ENCODE data around the gene TTLL3. TPM values are rescaled to one million over a fixed set of nuclear protein-coding genes. Genes with fewer than 3 reads are reported as not detected.

The TTLL3 gene
- total and polyA plus RNA-seq, 2 of the 4 experiments (the other 2 are of a cell fraction), result 6.8 to 43.4 TPM

DNA sequence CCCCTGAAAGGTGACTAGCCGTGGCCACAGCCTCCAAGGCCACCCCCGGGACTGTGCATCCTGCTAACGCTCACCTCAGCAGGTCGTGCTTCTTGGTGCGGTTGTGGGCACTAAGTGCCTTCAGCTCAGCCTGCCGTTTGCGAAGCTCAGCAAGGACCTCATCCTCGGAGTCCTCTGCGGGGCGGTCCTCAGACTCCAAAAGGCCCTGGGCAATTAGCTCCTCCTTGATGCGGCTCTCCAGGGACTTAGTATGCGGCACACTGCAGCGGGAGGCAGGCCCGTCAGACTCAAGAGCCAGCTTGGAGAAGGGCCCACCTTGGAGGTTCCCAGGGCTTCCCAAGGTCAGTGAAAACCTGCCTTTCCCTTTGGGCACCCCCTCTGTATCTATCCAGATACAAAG lies 26.1 kb upstream of the TTLL3 start:
- ATAC-seq (ENCODE audit: low read depth) (no peak), DNase-seq (no peak)
- POLR2A ChIA-PET (ENCODE audit: unreplicated experiment), result no interaction called here
- Histone ChIP-seq H3K56ac (ENCODE audit: extremely low read depth, insufficient read depth, low read length) (no peak overlapping the region), H3K4ac (ENCODE audit: low read depth, low read length) (no peak overlapping the region), H3K79me1 (ENCODE audit: low read depth in 1 of 2, low read length in 2 of 2) (peaks cover 7% of the 10 kb centered on the region in 2 experiments; a peak in 3 of 4 replicates), H3K18ac (ENCODE audit: low read depth, low read length) (no peak overlapping the region), H3K4me2 (ENCODE audit: low read depth, low read length) (no peak overlapping the region), H2AFZ (replicated peaks; ENCODE audit: low read length, poor library complexity) (no peak overlapping the region), H3K27me3 (ENCODE audit: control insufficient read depth, insufficient read depth, low read length) (no peaks in the 10 kb centered on the region), H3K9ac (ENCODE audit: low read depth, low read length) (no peak overlapping the region), H3K23ac (ENCODE audit: low read depth, low read length) (no peak overlapping the region), H3K4me1 (ENCODE audit: control insufficient read depth, insufficient read depth, low read length) (no peaks in the 10 kb centered on the region), H3K4me3 (ENCODE audit: insufficient read depth, low read depth, low read length) (no peak overlapping the region), H4K91ac (ENCODE audit: insufficient read depth, low read depth, low read length) (no peak overlapping the region), H2BK5ac (ENCODE audit: low read depth, low read length, poor library complexity, severe bottlenecking) (no peak overlapping the region), H2BK120ac (ENCODE audit: low read depth, low read length) (no peak overlapping the region), H4K8ac (ENCODE audit: low read depth in 2 of 2, low read length in 2 of 2) (no peak overlapping the region), H2BK20ac (ENCODE audit: low read depth, low read length) (no peak overlapping the region), H3K9me1 (ENCODE audit: insufficient read depth, low read length) (0 out of 2 replicates have a peak, but pooled peaks cover 5% of the 10 kb centered on the region), H4K20me1 (ENCODE audit: insufficient read depth, low read length) (no peaks in the 10 kb centered on the region), H2AK5ac (ENCODE audit: low read depth, low read length) (no peak overlapping the region), H2AK9ac (replicated peaks; ENCODE audit: low read depth, low read length, poor library complexity) (no peak overlapping the region), H3K9me3 (ENCODE audit: control insufficient read depth, insufficient read depth, low read length) (no peaks in the 10 kb centered on the region), H3K27ac (ENCODE audit: insufficient read depth, low read length) (no peak overlapping the region), H2BK15ac (ENCODE audit: low read depth, low read length) (no peak overlapping the region), H3K14ac (replicated peaks; ENCODE audit: low read depth, low read length) (no peak overlapping the region), H4K5ac (ENCODE audit: low read depth, low read length) (no peak overlapping the region), H3K36me3 (ENCODE audit: control insufficient read depth, insufficient read depth, low read length) (peaks cover 49% of the 10 kb centered on the region)
- WGBS, 2 experiments (ENCODE audit: extremely low coverage in 2 of 2, insufficient read length in 1 of 2), result 90% methylated on average over 9 of the region's 14 CpGs; no CpG with 5 or more reads in 1 of the 2 experiments
- dilution Hi-C loops (cut with HindIII; ENCODE audit: low sequenced_read_pairs, unreplicated experiment) (no loop called here), in situ Hi-C loops (cut with MboI; ENCODE audit: low sequenced_read_pairs) (no loop called here), intact Hi-C loops (cut with micrococcal nuclease) (no loop called here)
- BruUV-seq (replicated peaks), result no TSS peak
- TF ChIP-seq, protein P1, sequence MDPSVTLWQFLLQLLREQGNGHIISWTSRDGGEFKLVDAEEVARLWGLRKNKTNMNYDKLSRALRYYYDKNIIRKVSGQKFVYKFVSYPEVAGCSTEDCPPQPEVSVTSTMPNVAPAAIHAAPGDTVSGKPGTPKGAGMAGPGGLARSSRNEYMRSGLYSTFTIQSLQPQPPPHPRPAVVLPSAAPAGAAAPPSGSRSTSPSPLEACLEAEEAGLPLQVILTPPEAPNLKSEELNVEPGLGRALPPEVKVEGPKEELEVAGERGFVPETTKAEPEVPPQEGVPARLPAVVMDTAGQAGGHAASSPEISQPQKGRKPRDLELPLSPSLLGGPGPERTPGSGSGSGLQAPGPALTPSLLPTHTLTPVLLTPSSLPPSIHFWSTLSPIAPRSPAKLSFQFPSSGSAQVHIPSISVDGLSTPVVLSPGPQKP (IDR thresholded peaks at IDR 0.05; ENCODE audit: borderline replicate concordance, low read depth, low read length), result no peak
- TF ChIP-seq CEBPB (IDR thresholded peaks at IDR 0.05; ENCODE audit: low read depth, low read length) (no peak), RAD21 (IDR thresholded peaks at IDR 0.05; ENCODE audit: low read length) (no peak), SMC3 (IDR thresholded peaks at IDR 0.05; ENCODE audit: low read depth, low read length) (no peak), RCOR1 (IDR thresholded peaks at IDR 0.05; ENCODE audit: insufficient replicate concordance, low read length) (no peak), POLR2A (IDR thresholded peaks at IDR 0.05; ENCODE audit: low read depth, low read length) (no peak), RFX5 (IDR thresholded peaks at IDR 0.05; ENCODE audit: low read depth, low read length) (no peak), CHD1 (IDR thresholded peaks at IDR 0.05; ENCODE audit: low read depth, low read length) (no peak), BHLHE40 (IDR thresholded peaks at IDR 0.05; ENCODE audit: low read depth, low read length) (no peak), FOS (IDR thresholded peaks at IDR 0.05; ENCODE audit: low read depth, low read length) (no peak), MXI1 (IDR thresholded peaks at IDR 0.05; ENCODE audit: borderline replicate concordance, low read depth, low read length) (no peak), MAFK (IDR thresholded peaks at IDR 0.05; ENCODE audit: low read depth, low read length) (no peak), MAZ (IDR thresholded peaks at IDR 0.05; ENCODE audit: borderline replicate concordance, low read depth, low read length) (no peak), NFE2L2 (IDR thresholded peaks at IDR 0.05; ENCODE audit: low read depth, low read length) (no peak)
- TF ChIP-seq, protein P2, sequence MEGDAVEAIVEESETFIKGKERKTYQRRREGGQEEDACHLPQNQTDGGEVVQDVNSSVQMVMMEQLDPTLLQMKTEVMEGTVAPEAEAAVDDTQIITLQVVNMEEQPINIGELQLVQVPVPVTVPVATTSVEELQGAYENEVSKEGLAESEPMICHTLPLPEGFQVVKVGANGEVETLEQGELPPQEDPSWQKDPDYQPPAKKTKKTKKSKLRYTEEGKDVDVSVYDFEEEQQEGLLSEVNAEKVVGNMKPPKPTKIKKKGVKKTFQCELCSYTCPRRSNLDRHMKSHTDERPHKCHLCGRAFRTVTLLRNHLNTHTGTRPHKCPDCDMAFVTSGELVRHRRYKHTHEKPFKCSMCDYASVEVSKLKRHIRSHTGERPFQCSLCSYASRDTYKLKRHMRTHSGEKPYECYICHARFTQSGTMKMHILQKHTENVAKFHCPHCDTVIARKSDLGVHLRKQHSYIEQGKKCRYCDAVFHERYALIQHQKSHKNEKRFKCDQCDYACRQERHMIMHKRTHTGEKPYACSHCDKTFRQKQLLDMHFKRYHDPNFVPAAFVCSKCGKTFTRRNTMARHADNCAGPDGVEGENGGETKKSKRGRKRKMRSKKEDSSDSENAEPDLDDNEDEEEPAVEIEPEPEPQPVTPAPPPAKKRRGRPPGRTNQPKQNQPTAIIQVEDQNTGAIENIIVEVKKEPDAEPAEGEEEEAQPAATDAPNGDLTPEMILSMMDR (conservative IDR thresholded peaks at IDR 0.05; ENCODE audit: low read depth, low read length), result no peak
- TF ChIP-seq, protein P3, sequence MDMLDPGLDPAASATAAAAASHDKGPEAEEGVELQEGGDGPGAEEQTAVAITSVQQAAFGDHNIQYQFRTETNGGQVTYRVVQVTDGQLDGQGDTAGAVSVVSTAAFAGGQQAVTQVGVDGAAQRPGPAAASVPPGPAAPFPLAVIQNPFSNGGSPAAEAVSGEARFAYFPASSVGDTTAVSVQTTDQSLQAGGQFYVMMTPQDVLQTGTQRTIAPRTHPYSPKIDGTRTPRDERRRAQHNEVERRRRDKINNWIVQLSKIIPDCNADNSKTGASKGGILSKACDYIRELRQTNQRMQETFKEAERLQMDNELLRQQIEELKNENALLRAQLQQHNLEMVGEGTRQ (IDR thresholded peaks at IDR 0.05; ENCODE audit: low read depth, low read length), result no peak
- CTCF ChIA-PET, result no interaction called here
